ENCODE data around the gene USP28. TPM values are rescaled to one million over a fixed set of nuclear protein-coding genes. Genes with fewer than 3 reads are reported as not detected.

USP28 gene
- polyA plus RNA-seq, 2 of the 4 experiments (the other 2 are of a cell fraction): 15.4 to 31.3 TPM

DNA sequence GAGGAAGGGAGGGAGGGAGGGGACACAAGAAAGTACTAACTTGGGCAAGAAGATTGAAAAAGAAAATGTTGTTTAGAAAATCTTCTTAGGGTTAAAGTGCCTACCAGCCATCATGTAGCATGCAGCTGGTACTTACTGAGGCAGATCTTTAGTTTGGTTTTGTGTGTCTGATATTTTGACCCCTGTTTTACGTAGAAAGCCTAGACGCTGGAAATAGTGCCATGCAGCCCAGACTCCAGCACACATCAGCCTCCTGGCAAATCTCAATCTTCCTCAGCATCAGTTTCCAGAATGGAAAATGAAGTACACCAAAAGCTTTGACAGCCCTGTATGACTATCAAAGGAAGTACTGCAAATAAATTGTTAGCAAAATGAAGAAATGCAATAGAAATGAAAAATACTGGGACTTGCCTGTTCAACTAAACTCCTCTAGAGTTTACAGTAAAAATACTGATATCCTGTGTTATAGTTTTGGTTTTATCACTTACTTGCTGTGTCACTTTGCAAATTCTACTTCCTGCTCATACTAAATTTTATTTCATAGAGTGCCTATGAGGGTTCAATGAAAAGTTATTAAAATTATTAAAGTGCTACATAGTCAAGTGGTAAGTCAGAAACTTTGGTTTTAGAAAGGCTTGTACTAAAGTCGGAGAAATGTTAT is 7.4 kb downstream of the USP28 start:
- ChIA-PET CTCF (interaction anchor here (0.6 kb wide), 1 partner anchor 1579 kb away, joined by 3 read pairs; no protein-coding TSS in a partner anchor), POLR2A (no interaction called here)
- TF ChIP-seq HOXA7 (CRISPR knock-in tag; IDR thresholded peaks at IDR 0.05) (no peak), EHMT2 (IDR thresholded peaks at IDR 0.05; ENCODE audit: low read depth) (no peak), CTCF (IDR thresholded peaks at IDR 0.05) (no peak), BHLHE40 (IDR thresholded peaks at IDR 0.05; ENCODE audit: low read depth, low read length) (no peak), EHF (CRISPR knock-in tag; IDR thresholded peaks at IDR 0.05) (no peak), ELK1 (IDR thresholded peaks at IDR 0.05; ENCODE audit: low read depth, low read length) (no peak), MAFK (IDR thresholded peaks at IDR 0.05; ENCODE audit: partially characterized antibody) (no peak), EP300 (IDR thresholded peaks at IDR 0.05) (no peak), E2F6 (IDR thresholded peaks at IDR 0.05; ENCODE audit: borderline replicate concordance, low read depth) (no peak), TFCP2L1 (CRISPR knock-in tag; IDR thresholded peaks at IDR 0.05) (no peak), FOXS1 (CRISPR knock-in tag; IDR thresholded peaks at IDR 0.05) (no peak)
- TF ChIP-seq, protein P1, sequence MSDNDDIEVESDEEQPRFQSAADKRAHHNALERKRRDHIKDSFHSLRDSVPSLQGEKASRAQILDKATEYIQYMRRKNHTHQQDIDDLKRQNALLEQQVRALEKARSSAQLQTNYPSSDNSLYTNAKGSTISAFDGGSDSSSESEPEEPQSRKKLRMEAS (IDR thresholded peaks at IDR 0.05): no peak
- ATAC-seq (no peak), FAIRE-seq (no peak), DNase-seq (ENCODE audit: low read depth in 1 of 2, low spot score in 1 of 2) (no peak)
- H3K4me3 ChIP-seq: no peak overlapping the region
- H3K9me3 ChIP-seq: no peaks in the 10 kb centered on the region
- H3K4me2 ChIP-seq: no peak overlapping the region
- WGBS (ENCODE audit: missing lambda C conversion rate): 84% methylated on average over 3 of the region's 3 CpGs
- H3K27ac ChIP-seq: no peak overlapping the region
- H3K4me1 ChIP-seq: peaks cover under 1% of the 10 kb centered on the region; the same call in 2 of the 3 replicates

DNA sequence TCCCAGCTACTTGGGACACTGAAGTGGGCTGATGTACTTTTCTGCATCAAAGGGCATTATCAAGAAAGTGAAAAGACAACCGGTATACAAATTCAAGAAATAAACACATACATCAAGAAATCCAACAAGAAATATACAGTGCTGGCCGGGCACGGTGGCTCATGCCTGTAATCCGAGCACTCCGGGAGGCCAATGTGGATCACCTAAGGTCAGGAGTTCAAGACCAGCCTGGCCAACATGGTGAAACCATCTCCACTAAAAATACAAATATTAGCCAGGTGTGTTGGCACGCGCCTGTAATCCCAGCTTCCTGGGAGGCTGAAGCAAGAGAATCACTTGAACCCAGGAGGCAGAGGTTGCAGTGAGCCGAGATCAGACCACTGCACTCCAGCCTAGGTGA is 9.5 kb downstream of the USP28 start:
- TF ChIP-seq BCL3 (IDR thresholded peaks at IDR 0.05): no peak
- no peak for TF ChIP-seq JUNB (IDR thresholded peaks at IDR 0.05)
- TF ChIP-seq POLR2A (IDR thresholded peaks at IDR 0.05; ENCODE audit: low read length): no peak
- TF ChIP-seq, protein P2, sequence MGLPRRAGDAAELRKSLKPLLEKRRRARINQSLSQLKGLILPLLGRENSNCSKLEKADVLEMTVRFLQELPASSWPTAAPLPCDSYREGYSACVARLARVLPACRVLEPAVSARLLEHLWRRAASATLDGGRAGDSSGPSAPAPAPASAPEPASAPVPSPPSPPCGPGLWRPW (IDR thresholded peaks at IDR 0.05): no peak
- no peak for TF ChIP-seq CHD4 (IDR thresholded peaks at IDR 0.05; ENCODE audit: borderline replicate concordance)
- no peak for TF ChIP-seq ELK1 (IDR thresholded peaks at IDR 0.05; ENCODE audit: low read depth, low read length)
- TF ChIP-seq SMC3 (IDR thresholded peaks at IDR 0.05): no peak
- TF ChIP-seq HEYL (CRISPR knock-in tag; IDR thresholded peaks at IDR 0.05): no peak
- TF ChIP-seq MYC (IDR thresholded peaks at IDR 0.05; ENCODE audit: borderline replicate concordance, low read length): no peak
- ATAC-seq (no peak), DNase-seq (ENCODE audit: low read depth in 1 of 2, low spot score in 1 of 2) (no peak), FAIRE-seq (no peak)
- Histone ChIP-seq H3K4me1 (peaks cover 13% of the 10 kb centered on the region; the same call in 2 of the 3 replicates), H3K4me3 (no peak overlapping the region), H3K4me2 (no peak overlapping the region), H3K9me3 (no peaks in the 10 kb centered on the region), H3K27ac (no peak overlapping the region)
- ChIA-PET CTCF (no interaction called here), POLR2A (no interaction called here)
- 92% methylated on average over 8 of the region's 8 CpGs for WGBS (ENCODE audit: missing lambda C conversion rate)

Data from A549 (cell line).